NCI-H2196 (cell line): ENCODE data around the gene NFKB1.
"Not testable (repeated sequence)": the region's sequence is repeated elsewhere in the genome, so short reads cannot be mapped to it uniquely, and the experiment has no call there.

ENCODE experiments used
- DNase-seq: peaks from one replicate; lab custom pipeline; 2025; ENCODE audit not compliant: unreplicated experiment; lab: John Stamatoyannopoulos, UW

Gene NFKB1

DNA sequence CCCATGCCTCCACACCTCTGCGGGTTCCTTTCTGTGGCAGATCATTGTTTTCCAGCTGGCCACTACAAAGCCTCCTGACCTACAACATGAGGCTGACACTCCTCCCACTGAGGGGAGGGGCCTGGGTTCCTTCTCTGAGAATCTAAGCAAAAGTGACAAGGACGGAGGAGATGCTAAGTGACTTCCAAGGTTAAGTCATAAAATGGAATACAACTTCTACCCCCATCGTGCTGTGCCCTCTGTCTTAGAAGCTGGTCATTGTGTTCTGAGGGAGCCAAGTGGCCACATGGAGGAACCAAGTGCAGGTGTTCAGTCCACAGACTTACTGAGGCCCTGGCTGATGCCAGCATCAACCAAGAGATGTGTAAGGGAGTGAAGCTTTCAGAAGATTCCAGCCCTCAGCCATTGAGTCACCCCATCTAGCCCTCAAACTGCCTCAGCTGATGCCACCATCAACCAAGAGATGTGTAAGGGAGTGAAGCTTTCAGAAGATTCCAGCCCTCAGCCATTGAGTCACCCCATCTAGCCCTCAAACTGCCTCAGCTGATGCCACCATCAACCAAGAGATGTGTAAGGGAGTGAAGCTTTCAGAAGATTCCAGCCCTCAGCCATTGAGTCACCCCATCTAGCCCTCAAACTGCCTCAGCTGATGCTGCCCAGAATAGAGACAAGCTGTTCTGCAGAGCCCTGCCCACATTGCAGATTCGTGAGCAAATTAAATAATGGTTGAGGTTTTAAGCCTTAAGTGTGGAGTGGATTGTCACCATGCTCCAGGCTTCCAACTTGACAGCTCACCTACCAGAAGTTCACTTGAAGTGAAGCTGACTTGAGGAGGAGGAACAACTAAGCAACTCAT is 118.8 kb downstream of the NFKB1 start:
- not testable (repeated sequence) for DNase-seq

- DNase-seq: peak; percentile 27
Measured at GRCh38 chr4:102620697-102621497, 119.7 kb downstream of the NFKB1 start.

DNA sequence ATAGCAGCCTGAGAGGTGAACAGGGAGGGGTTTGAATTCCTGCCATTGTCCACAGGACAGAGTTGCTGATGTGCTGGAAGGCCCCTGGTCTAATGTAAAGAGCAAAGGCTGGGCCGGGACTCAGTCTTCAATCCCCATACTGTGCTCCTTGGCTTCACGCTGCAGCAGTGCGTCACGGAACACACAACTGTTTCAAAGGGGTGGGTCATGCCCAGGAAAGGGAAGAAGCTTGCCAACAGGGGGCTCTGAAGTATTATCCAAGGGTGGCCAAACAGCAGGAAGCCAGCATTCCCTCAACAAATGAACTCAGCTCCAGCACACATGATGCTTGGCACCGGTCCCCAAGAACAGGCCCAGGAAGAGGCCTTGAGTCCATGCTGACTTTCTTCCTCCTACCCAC is 122.5 kb downstream of the NFKB1 start:
- DNase-seq: no peak

- no peak for DNase-seq
Measured at GRCh38 chr4:102624505-102624904, 123.3 kb downstream of the NFKB1 start.

- DNase-seq: no peak
Measured at GRCh38 chr4:102625232-102625930, 124.2 kb downstream of the NFKB1 start.

GRCh38 chr4:102627831-102628523 is 126.8 kb downstream of the NFKB1 start:
- no peak for DNase-seq

DNA sequence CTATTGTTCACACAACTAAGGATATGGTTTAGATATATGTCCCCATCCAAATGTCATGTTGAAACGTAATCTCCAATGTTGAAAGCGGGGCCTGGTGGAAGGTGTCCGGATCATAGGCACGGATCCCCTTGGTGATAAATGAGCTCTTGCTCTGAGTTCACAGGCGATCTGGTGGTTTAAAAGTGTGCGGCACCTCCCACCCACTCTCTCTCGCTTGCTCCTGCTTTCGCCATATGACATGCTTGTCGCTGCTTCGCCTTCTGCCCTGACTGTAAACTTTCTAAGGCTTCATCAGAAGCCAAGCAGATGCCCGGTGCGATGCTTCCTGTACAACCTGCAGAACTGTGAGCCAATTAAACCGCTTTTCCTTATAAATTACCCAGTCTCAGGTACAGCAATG is 128.5 kb downstream of the NFKB1 start:
- DNase-seq: no peak

DNA sequence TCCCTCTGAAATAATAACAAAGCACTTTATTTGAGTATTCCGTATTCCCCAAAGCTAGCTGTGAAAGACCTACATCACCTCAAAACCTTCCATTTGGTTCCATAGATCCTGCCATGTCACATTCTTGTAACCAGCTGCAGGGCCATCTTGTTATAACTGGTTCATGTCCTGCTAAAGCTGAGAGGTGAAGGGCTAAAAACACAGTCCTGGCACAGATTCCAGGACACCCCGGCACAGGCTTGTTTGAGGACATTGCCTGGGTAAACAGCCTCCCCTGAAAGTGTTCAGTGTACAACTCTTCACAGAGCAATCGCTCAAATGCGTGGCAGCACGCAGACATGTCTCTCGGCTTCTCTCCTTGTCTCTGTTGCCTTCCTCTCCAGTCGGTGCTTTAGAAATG is 130.5 kb downstream of the NFKB1 start:
- no peak for DNase-seq

- DNase-seq: no peak
Measured at GRCh38 chr4:102632241-102633065, 131.3 kb downstream of the NFKB1 start.

DNA sequence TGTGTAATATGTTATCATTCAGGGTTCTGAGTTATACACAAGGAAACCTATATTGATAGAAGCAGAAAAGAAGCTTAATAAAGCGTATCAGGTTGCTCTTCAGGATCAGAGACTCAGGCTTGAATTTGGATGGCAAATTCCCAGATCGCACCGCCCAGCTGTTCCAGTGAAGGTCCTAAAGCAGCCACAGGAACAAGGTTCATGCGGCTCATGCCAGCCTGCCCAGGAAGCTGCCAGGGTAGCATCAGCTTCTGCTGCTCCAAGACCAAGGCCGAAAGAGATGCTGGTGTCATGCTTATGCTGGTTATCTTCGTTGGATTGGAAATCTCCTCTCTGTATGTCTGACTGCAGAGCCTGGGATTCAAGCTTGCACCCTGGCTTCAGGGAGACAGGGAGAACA is 131.9 kb downstream of the NFKB1 start:
- no peak for DNase-seq

DNA sequence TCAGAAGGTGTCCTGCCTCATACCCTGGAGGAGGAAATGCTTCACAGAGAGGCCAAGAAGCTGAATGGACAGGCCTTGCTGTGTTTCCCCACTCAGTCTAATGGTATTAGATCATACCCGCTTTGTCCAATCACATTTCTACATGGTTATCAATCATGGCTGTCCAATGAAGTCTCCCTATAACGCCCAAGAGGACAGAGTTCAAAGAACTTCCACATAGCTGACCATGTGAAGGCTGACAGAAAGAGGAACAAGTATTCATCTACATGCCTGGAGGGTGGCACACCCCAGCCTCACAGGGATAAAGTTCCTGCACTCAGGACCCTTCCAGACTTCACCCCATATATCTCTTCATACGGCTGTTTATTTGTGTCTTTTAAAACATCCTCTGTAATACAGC is 136.2 kb downstream of the NFKB1 start:
- no peak for DNase-seq

- DNase-seq: no peak
Measured at GRCh38 chr4:102638621-102639020, 137.5 kb downstream of the NFKB1 start.

DNA sequence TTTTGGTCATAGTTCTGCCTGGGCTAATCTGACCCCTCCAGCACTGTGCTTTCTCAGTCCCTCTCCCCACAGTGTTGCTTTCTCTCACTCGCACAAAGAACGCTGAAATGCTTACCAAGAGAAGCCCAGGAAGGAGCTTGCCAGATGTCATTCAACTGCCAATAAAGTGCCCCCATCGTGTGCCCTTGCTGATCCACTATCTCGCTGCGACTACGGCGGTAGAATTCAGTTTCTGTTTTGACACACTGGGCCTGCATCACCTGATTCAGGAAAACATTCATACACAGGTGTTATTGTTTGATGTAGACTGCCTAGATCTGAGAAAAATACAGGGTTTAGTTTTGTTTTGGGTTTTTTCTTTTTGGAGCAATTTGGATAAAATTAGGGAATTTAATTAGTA is 138.4 kb downstream of the NFKB1 start:
- no peak for DNase-seq

- no peak for DNase-seq
Measured at GRCh38 chr4:102640669-102641068, 139.5 kb downstream of the NFKB1 start.

- no peak for DNase-seq
Measured at GRCh38 chr4:102641793-102642192, 140.6 kb downstream of the NFKB1 start.

GRCh38 chr4:102642631-102643298 is 141.6 kb downstream of the NFKB1 start:
- DNase-seq: no peak

GRCh38 chr4:102647117-102647516 is 146.0 kb downstream of the NFKB1 start:
- DNase-seq: no peak

GRCh38 chr4:102657206-102657605 is 156.0 kb downstream of the NFKB1 start:
- DNase-seq: no peak

GRCh38 chr4:102663073-102663472 is 161.9 kb downstream of the NFKB1 start:
- DNase-seq: no peak

DNA sequence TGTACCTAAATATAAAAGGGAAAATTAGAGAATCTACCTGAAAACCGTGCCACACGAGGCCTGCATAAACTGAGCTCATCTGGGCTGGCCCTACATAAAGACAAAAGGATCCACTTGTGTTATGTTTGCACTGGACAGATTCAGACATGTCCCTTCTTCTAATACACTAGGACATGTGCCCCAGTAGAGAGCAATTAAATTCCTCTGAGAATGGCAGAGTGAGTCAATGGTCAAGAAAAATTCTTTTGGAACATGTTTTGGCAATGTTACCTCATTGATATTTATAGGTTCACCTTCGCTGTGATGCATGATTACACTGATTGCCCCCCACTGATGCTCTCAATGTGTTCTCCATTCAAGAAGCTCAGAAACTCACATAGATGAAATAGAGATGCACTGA is 164.4 kb downstream of the NFKB1 start:
- no peak for DNase-seq
